HepG2 (cell line): ENCODE data around the gene CAMTA1. TPM values are rescaled to one million over a fixed set of nuclear protein-coding genes. Genes with fewer than 3 reads are reported as not detected.

Source experiments
- ATAC-seq: fragments of 200-7000 bp; cut with Tn5 transposase; 3 replicates; pipeline ENCODE4 v1.9.1; 2020; ENCODE audit warnings: mild to moderate bottlenecking, moderate library complexity
- BruUV-seq: library from RNA; stranded (reverse); fragments of 400-500 nt; replicated peaks from 2 replicates; lab custom pipeline; 2021; lab: Mats Ljungman, UMichigan
- CTCF ChIA-PET: fragments of 300-600 bp; formaldehyde crosslinking; extraction: SDS; loops from one replicate; lab custom pipeline; 2021; ENCODE audit warnings: low total read pairs, inconsistent platforms, low intra/inter-chr PET ratio; lab: Yijun Ruan, JAX
- POLR2A ChIA-PET: fragments of 350-600 bp; sonication (Branson Sonifier 250); formaldehyde crosslinking; loops from one replicate; lab custom pipeline; 2020; ENCODE audit warnings: antibody characterized with exemption, inconsistent platforms; lab: Yijun Ruan, JAX
- DNase-seq: peaks from one replicate; pipeline ENCODE4 v3.0.0-alpha.2; 2015; ENCODE audit warnings: low spot score
- FAIRE-seq: peaks from 3 replicates; lab custom pipeline; 2011; peaks lifted over from hg19 to GRCh38; lab: Jason Lieb, UNC
- H2AFZ ChIP-seq: one replicate; pipeline ENCODE4 v1.6.1; 2011; ENCODE audit warnings: low read length, inconsistent platforms
- H3K27ac ChIP-seq: fragments of 300-600 bp; 3 replicates; pipeline ENCODE4 v1.8.0; 2011; ENCODE audit warnings: mixed run types, mild to moderate bottlenecking, mixed read lengths, low read length, inconsistent platforms; ENCODE audit not compliant: insufficient read depth; ENCODE audit errors: extremely low read length
- H3K27me3 ChIP-seq, 2 experiments: fragments of 200-600 bp in 1 of 2; 2 replicates in 1 of 2; 3 replicates in 1 of 2; pipeline versions ENCODE4 v1.6.0 to v1.8.0; 2011; ENCODE audit warnings: low read length in 2 of 2, mild to moderate bottlenecking in 2 of 2, moderate library complexity in 2 of 2, inconsistent platforms in 1 of 2; ENCODE audit not compliant: insufficient read depth in 2 of 2, control insufficient read depth in 1 of 2
- H3K36me3 ChIP-seq, 2 experiments: fragments of 200-600 bp in 1 of 2; replicated peaks in 1 of 2; 2 replicates in 1 of 2; 3 replicates in 1 of 2; pipeline versions ENCODE4 v1.5.1 to v1.8.0; 2011; ENCODE audit warnings: low read length in 2 of 2, inconsistent platforms in 1 of 2; ENCODE audit not compliant: insufficient read depth in 2 of 2, control insufficient read depth in 1 of 2
- H3K4me1 ChIP-seq: 2 replicates; pipeline ENCODE4 v1.5.1; 2012; ENCODE audit warnings: low read length, inconsistent platforms; ENCODE audit not compliant: insufficient read depth
- H3K4me2 ChIP-seq: 2 replicates; pipeline ENCODE4 v1.6.0; 2011; ENCODE audit warnings: low read depth, low read length, inconsistent platforms
- H3K4me3 ChIP-seq, 3 experiments: fragments of 200-600 bp in 1 of 3; sonication (generic), shearing (Covaris generic) in 1 of 3; replicated peaks in 1 of 3; 2 replicates each; pipeline ENCODE4 v1.5.1; 2011 to 2016; ENCODE audit warnings: low read length in 3 of 3, inconsistent platforms in 2 of 3, low read depth in 2 of 3, mild to moderate bottlenecking in 2 of 3, control low read depth in 1 of 3, mixed read lengths in 1 of 3; ENCODE audit not compliant: insufficient read depth in 1 of 3
- H3K79me2 ChIP-seq: one replicate; pipeline ENCODE4 v1.6.1; 2011; ENCODE audit warnings: low read length, inconsistent platforms; ENCODE audit not compliant: insufficient read depth
- H3K9ac ChIP-seq: 2 replicates; pipeline ENCODE4 v1.6.0; 2011; ENCODE audit warnings: mild to moderate bottlenecking, low read depth, low read length, inconsistent platforms; ENCODE audit not compliant: insufficient read depth
- H3K9me3 ChIP-seq: 2 replicates; pipeline ENCODE4 v1.5.1; 2012; ENCODE audit warnings: mild to moderate bottlenecking, low read length
- H4K20me1 ChIP-seq: 2 replicates; pipeline ENCODE4 v1.6.0; 2011; ENCODE audit warnings: inconsistent platforms, mild to moderate bottlenecking, low read length, moderate library complexity; ENCODE audit not compliant: insufficient read depth
- ATM ChIP-seq: fragments of 450-650 bp; IDR thresholded peaks from 2 replicates; pipeline ENCODE4 v1.7.1; 2017; ENCODE audit warnings: mild to moderate bottlenecking, borderline replicate concordance
- ETV6 ChIP-seq: sonication (generic); formaldehyde crosslinking; conservative IDR thresholded peaks from 2 replicates; pipeline ENCODE4 v1.4.0; 2020; ENCODE audit warnings: missing genetic modification reagents
- GATAD2A ChIP-seq: IDR thresholded peaks from 2 replicates; pipeline ENCODE4 v1.6.1; 2016
- HMG20B ChIP-seq: conservative IDR thresholded peaks from 2 replicates; pipeline ENCODE4 v1.6.1; 2016; ENCODE audit warnings: missing genetic modification reagents, missing compliant biosample characterization
- MED13 ChIP-seq: sonication (generic); formaldehyde crosslinking; IDR thresholded peaks from 2 replicates; pipeline ENCODE4 v1.5.0; 2020; ENCODE audit warnings: missing genetic modification reagents
- MTF1 ChIP-seq: sonication (generic); formaldehyde crosslinking; IDR thresholded peaks from 2 replicates; pipeline ENCODE4 v1.5.0; 2020; ENCODE audit warnings: missing genetic modification reagents
- MXD3 ChIP-seq: IDR thresholded peaks from 2 replicates; pipeline ENCODE4 v1.6.1; 2016; ENCODE audit warnings: mild to moderate bottlenecking, missing biosample characterization, missing genetic modification reagents
- RAD21 ChIP-seq: fragments of 450-650 bp; formaldehyde crosslinking; IDR thresholded peaks from 2 replicates; pipeline ENCODE4 v1.5.0; 2020; ENCODE audit warnings: mild to moderate bottlenecking
- SAFB2 ChIP-seq: sonication (generic); formaldehyde crosslinking; IDR thresholded peaks from 2 replicates; pipeline ENCODE4 v1.5.1; 2020; ENCODE audit warnings: missing genetic modification reagents, low read depth, mild to moderate bottlenecking, borderline replicate concordance
- SNAPC4 ChIP-seq: sonication (generic); formaldehyde crosslinking; IDR thresholded peaks from 2 replicates; pipeline ENCODE4 v1.4.0; 2020; ENCODE audit warnings: mild to moderate bottlenecking, missing genetic modification reagents
- TCF7L2 ChIP-seq: IDR thresholded peaks from 2 replicates; pipeline ENCODE4 v1.6.1; 2011; ENCODE audit warnings: mild to moderate bottlenecking, low read depth, low read length, moderate library complexity
- WIZ ChIP-seq: sonication (generic); formaldehyde crosslinking; IDR thresholded peaks from 2 replicates; pipeline ENCODE4 v1.5.1; 2020; ENCODE audit warnings: mild to moderate bottlenecking, missing genetic modification reagents
- ZNF367 ChIP-seq: sonication (generic); formaldehyde crosslinking; IDR thresholded peaks from 2 replicates; pipeline ENCODE4 v1.4.0; 2020; ENCODE audit warnings: missing genetic modification reagents, borderline replicate concordance
- ZNF569 ChIP-seq: sonication (generic); formaldehyde crosslinking; IDR thresholded peaks from 2 replicates; pipeline ENCODE4 v1.5.0; 2020; ENCODE audit warnings: mild to moderate bottlenecking, missing genetic modification reagents, moderate library complexity, borderline replicate concordance
- WGBS: methylation state at CpG from one replicate; pipeline ENCODE4 v1.1.6; 2017; ENCODE audit warnings: low lambda C conversion rate; 5-methylcytosine and 5-hydroxymethylcytosine counted together
- in situ Hi-C: cut with HindIII; loops from 2 replicates; pipeline ENCODE4 v1.10.0; 2017; ENCODE audit warnings: low pct_unique_long_range_greater_than_20kb; ENCODE audit not compliant: extremely low pct_ligation_motif_present
- intact Hi-C: fragments of 100-400 bp; cut with micrococcal nuclease; formaldehyde crosslinking; loops from one replicate; pipeline ENCODE4 v1.10.0; 2022; ENCODE audit not compliant: unreplicated experiment
- polyA plus RNA-seq, 8 experiments: library from polyadenylated mRNA; depleted of rRNA in 3 of 8; stranded (reverse) in 7 of 8; unstranded in 1 of 8; fragments of >200 nt; fragmentation: Illumina TruSeq in 4 of 8; extraction: Trizol in 4 of 8; gene quantifications; 2 replicates each; pipeline versions ENCODE4 v1.2.1 to v1.2.3, GENCODE V29; 2011 to 2016; ENCODE audit warnings: low read depth in 4 of 8, missing spikeins in 1 of 8, mixed read lengths in 1 of 8; ENCODE audit not compliant: insufficient read depth in 1 of 8
- total RNA-seq, 5 experiments: library from RNA; depleted of rRNA; stranded (reverse); fragments of >200 nt; fragmentation: Illumina TruSeq; extraction: Trizol; gene quantifications; 2 replicates each; pipeline ENCODE4 v1.2.3, GENCODE V29; 2016; ENCODE audit warnings: low read depth in 1 of 5

The CAMTA1 gene
- total and polyA plus RNA-seq, 2 of the 13 experiments (the other 11 are each of a cell fraction or from before 2014, with no cell fraction given): 25.0 to 36.4 TPM

- Histone ChIP-seq H2AFZ (no peak overlapping the region), H3K4me3 (no peak overlapping the region), H3K27me3 (peaks cover 0 to 21% of the 10 kb centered on the region in 2 experiments; a peak in 2 of 5 replicates), H3K9ac (no peak overlapping the region), H3K4me1 (no peaks in the 10 kb centered on the region), H3K36me3 (no peaks in the 10 kb centered on the region), H3K4me2 (no peak overlapping the region), H3K9me3 (no peaks in the 10 kb centered on the region), H3K27ac (no peak overlapping the region), H3K79me2 (no peaks in the 10 kb centered on the region), H4K20me1 (no peaks in the 10 kb centered on the region)
- in situ Hi-C loops: no loop called here
- TF ChIP-seq ZNF367: no peak
- TF ChIP-seq MXD3: no peak
- TF ChIP-seq TCF7L2: no peak
- TF ChIP-seq ETV6 (CRISPR knock-in tag): no peak
- TF ChIP-seq RAD21 (CRISPR knock-in tag): no peak
- TF ChIP-seq GATAD2A (CRISPR knock-in tag): no peak
- TF ChIP-seq ATM: no peak
- TF ChIP-seq MED13 (CRISPR knock-in tag): no peak
- TF ChIP-seq SNAPC4: no peak
- no peak for TF ChIP-seq HMG20B (CRISPR knock-in tag)
- no peak for TF ChIP-seq MTF1 (CRISPR knock-in tag)
- no peak for TF ChIP-seq SAFB2
- TF ChIP-seq WIZ (CRISPR knock-in tag): no peak
- no peak for TF ChIP-seq ZNF569
- ChIA-PET CTCF (no interaction called here), POLR2A (no interaction called here)
- 64% methylated on average over 13 of the region's 13 CpGs for WGBS
- no TSS peak for BruUV-seq
- ATAC-seq: no peak
- DNase-seq: no peak
- intact Hi-C loops: no loop called here
- no peak for FAIRE-seq
Observed at GRCh38 chr1:6918186-6918924, 133.1 kb downstream of the CAMTA1 start.
